ENCODE measurements around the gene WFDC1. TPM values are rescaled to one million over a fixed set of nuclear protein-coding genes. Genes with fewer than 3 reads are reported as not detected.
A peak's percentile ranks its signal among the peaks of the same experiment; 100 is the strongest.

The WFDC1 gene
- polyA plus RNA-seq, 4 donors = 1.6 to 5.4 (median 3.8) TPM

- DNase-seq (peak; percentile 53 to 54), FAIRE-seq (no peak)
- Histone ChIP-seq H3K36me3 (ENCODE audit: control insufficient read depth in 3 of 3, insufficient read depth in 2 of 3, low read depth in 1 of 3, low read length in 3 of 3) (no peaks in the 10 kb centered on the region), H3K4me3 (ENCODE audit: low read depth in 1 of 3, low read length in 3 of 3) (no peak overlapping the region), H3K27me3 (ENCODE audit: control insufficient read depth in 3 of 3, insufficient read depth in 3 of 3, low read length in 3 of 3) (peaks cover 0 to 3% (median 0%) of the 10 kb centered on the region in 3 donors), H3K27ac (ENCODE audit: low read depth in 1 of 3, low read length in 2 of 3) (no peak overlapping the region), H3K4me1 (ENCODE audit: control insufficient read depth in 3 of 3, insufficient read depth in 2 of 3, low read depth in 1 of 3, low read length in 2 of 3) (peaks cover 0 to 2% (median 0%) of the 10 kb centered on the region in 3 donors), H3K9me3 (ENCODE audit: control insufficient read depth in 2 of 2, insufficient read depth in 1 of 2, low read depth in 1 of 2, low read length in 1 of 2) (no peaks in the 10 kb centered on the region)
- 34 to 40% (median 34%) methylated on average over 11 of the region's 11 CpGs for WGBS, 3 donors
Observed at GRCh38 chr16:84308120-84308519, 13.4 kb downstream of the WFDC1 start.

GRCh38 chr16:84310642-84311041 is 16.0 kb downstream of the WFDC1 start:
- H3K27me3 ChIP-seq (ENCODE audit: control insufficient read depth in 3 of 3, insufficient read depth in 3 of 3, low read length in 3 of 3) = peaks cover 0 to 2% (median 0%) of the 10 kb centered on the region in 3 donors
- no peaks in the 10 kb centered on the region for H3K4me1 ChIP-seq (ENCODE audit: control insufficient read depth in 3 of 3, insufficient read depth in 2 of 3, low read depth in 1 of 3, low read length in 2 of 3)
- no peak for DNase-seq
- no peaks in the 10 kb centered on the region for H3K36me3 ChIP-seq (ENCODE audit: control insufficient read depth in 3 of 3, insufficient read depth in 2 of 3, low read depth in 1 of 3, low read length in 3 of 3)
- H3K9me3 ChIP-seq (ENCODE audit: control insufficient read depth in 2 of 2, insufficient read depth in 1 of 2, low read depth in 1 of 2, low read length in 1 of 2) = no peaks in the 10 kb centered on the region
- H3K4me3 ChIP-seq (ENCODE audit: low read depth in 1 of 3, low read length in 3 of 3) = no peak overlapping the region
- 90 to 93% (median 91%) methylated on average over 7 of the region's 7 CpGs for WGBS, 3 donors
- no peak for FAIRE-seq
- no peak overlapping the region for H3K27ac ChIP-seq (ENCODE audit: low read depth in 1 of 3, low read length in 2 of 3)

GRCh38 chr16:84312783-84313382 is 18.2 kb downstream of the WFDC1 start:
- H3K4me3 ChIP-seq (ENCODE audit: low read depth in 1 of 3, low read length in 3 of 3) = peak overlapping the region in 2 of 3 donors; percentile 19 to 52
- H3K36me3 ChIP-seq (ENCODE audit: control insufficient read depth in 3 of 3, insufficient read depth in 2 of 3, low read depth in 1 of 3, low read length in 3 of 3) = no peaks in the 10 kb centered on the region
- WGBS, 3 donors = 4 to 15% (median 10%) methylated on average over 42 to 55 of the region's 55 CpGs
- H3K27me3 ChIP-seq (ENCODE audit: control insufficient read depth in 3 of 3, insufficient read depth in 3 of 3, low read length in 3 of 3) = peaks cover 0 to 2% (median 0%) of the 10 kb centered on the region in 3 donors
- peaks cover 1 to 6% of the 10 kb centered on the region in 2 donors for H3K9me3 ChIP-seq (ENCODE audit: control insufficient read depth in 2 of 2, insufficient read depth in 1 of 2, low read depth in 1 of 2, low read length in 1 of 2)
- FAIRE-seq (no peak), DNase-seq (peak; percentile 67 to 84)
- H3K27ac ChIP-seq (ENCODE audit: low read depth in 1 of 3, low read length in 2 of 3) = no peak overlapping the region
- H3K4me1 ChIP-seq (ENCODE audit: control insufficient read depth in 3 of 3, insufficient read depth in 2 of 3, low read depth in 1 of 3, low read length in 2 of 3) = no peaks in the 10 kb centered on the region

- Histone ChIP-seq H3K27ac (ENCODE audit: low read depth in 1 of 3, low read length in 2 of 3) (no peak overlapping the region), H3K36me3 (ENCODE audit: control insufficient read depth in 3 of 3, insufficient read depth in 2 of 3, low read depth in 1 of 3, low read length in 3 of 3) (no peaks in the 10 kb centered on the region), H3K4me3 (ENCODE audit: low read depth in 1 of 3, low read length in 3 of 3) (no peak overlapping the region), H3K27me3 (ENCODE audit: control insufficient read depth in 3 of 3, insufficient read depth in 3 of 3, low read length in 3 of 3) (peaks cover 0 to 2% (median 0%) of the 10 kb centered on the region in 3 donors), H3K9me3 (ENCODE audit: control insufficient read depth in 2 of 2, insufficient read depth in 1 of 2, low read depth in 1 of 2, low read length in 1 of 2) (peaks cover 1 to 11% of the 10 kb centered on the region in 2 donors), H3K4me1 (ENCODE audit: control insufficient read depth in 3 of 3, insufficient read depth in 2 of 3, low read depth in 1 of 3, low read length in 2 of 3) (no peaks in the 10 kb centered on the region)
- WGBS, 3 donors = 54 to 65% (median 62%) methylated on average over 10 of the region's 10 CpGs
- no peak for DNase-seq
- no peak for FAIRE-seq
Observed at GRCh38 chr16:84313921-84314320, 19.2 kb downstream of the WFDC1 start.

GRCh38 chr16:84314373-84314772 is 19.7 kb downstream of the WFDC1 start:
- WGBS, 3 donors = 53 to 61% (median 59%) methylated on average over 6 of the region's 6 CpGs
- DNase-seq = no peak
- no peak for FAIRE-seq
- Histone ChIP-seq H3K4me1 (ENCODE audit: control insufficient read depth in 3 of 3, insufficient read depth in 2 of 3, low read depth in 1 of 3, low read length in 2 of 3) (no peaks in the 10 kb centered on the region), H3K36me3 (ENCODE audit: control insufficient read depth in 3 of 3, insufficient read depth in 2 of 3, low read depth in 1 of 3, low read length in 3 of 3) (no peaks in the 10 kb centered on the region), H3K27me3 (ENCODE audit: control insufficient read depth in 3 of 3, insufficient read depth in 3 of 3, low read length in 3 of 3) (peaks cover 0 to 2% (median 0%) of the 10 kb centered on the region in 3 donors), H3K27ac (ENCODE audit: low read depth in 1 of 3, low read length in 2 of 3) (no peak overlapping the region), H3K9me3 (ENCODE audit: control insufficient read depth in 2 of 2, insufficient read depth in 1 of 2, low read depth in 1 of 2, low read length in 1 of 2) (peaks cover 1 to 11% of the 10 kb centered on the region in 2 donors), H3K4me3 (ENCODE audit: low read depth in 1 of 3, low read length in 3 of 3) (no peak overlapping the region)

- Histone ChIP-seq H3K4me3 (ENCODE audit: low read depth in 1 of 3, low read length in 3 of 3) (no peak overlapping the region), H3K27me3 (ENCODE audit: control insufficient read depth in 3 of 3, insufficient read depth in 3 of 3, low read length in 3 of 3) (peaks cover 0 to 2% (median 0%) of the 10 kb centered on the region in 3 donors), H3K36me3 (ENCODE audit: control insufficient read depth in 3 of 3, insufficient read depth in 2 of 3, low read depth in 1 of 3, low read length in 3 of 3) (no peaks in the 10 kb centered on the region), H3K9me3 (ENCODE audit: control insufficient read depth in 2 of 2, insufficient read depth in 1 of 2, low read depth in 1 of 2, low read length in 1 of 2) (peaks cover 1 to 11% of the 10 kb centered on the region in 2 donors), H3K4me1 (ENCODE audit: control insufficient read depth in 3 of 3, insufficient read depth in 2 of 3, low read depth in 1 of 3, low read length in 2 of 3) (no peaks in the 10 kb centered on the region), H3K27ac (ENCODE audit: low read depth in 1 of 3, low read length in 2 of 3) (no peak overlapping the region)
- DNase-seq (no peak), FAIRE-seq (no peak)
- WGBS, 3 donors = 77 to 81% (median 81%) methylated on average over 4 of the region's 4 CpGs
Observed at GRCh38 chr16:84314814-84315213, 20.1 kb downstream of the WFDC1 start.

- H3K36me3 ChIP-seq (ENCODE audit: control insufficient read depth in 3 of 3, insufficient read depth in 2 of 3, low read depth in 1 of 3, low read length in 3 of 3) = no peaks in the 10 kb centered on the region
- WGBS, 3 donors = 69 to 78% (median 74%) methylated on average over 5 of the region's 5 CpGs
- FAIRE-seq = no peak
- peaks cover 1 to 11% of the 10 kb centered on the region in 2 donors for H3K9me3 ChIP-seq (ENCODE audit: control insufficient read depth in 2 of 2, insufficient read depth in 1 of 2, low read depth in 1 of 2, low read length in 1 of 2)
- no peak overlapping the region for H3K27ac ChIP-seq (ENCODE audit: low read depth in 1 of 3, low read length in 2 of 3)
- H3K4me3 ChIP-seq (ENCODE audit: low read depth in 1 of 3, low read length in 3 of 3) = no peak overlapping the region
- H3K4me1 ChIP-seq (ENCODE audit: control insufficient read depth in 3 of 3, insufficient read depth in 2 of 3, low read depth in 1 of 3, low read length in 2 of 3) = no peaks in the 10 kb centered on the region
- H3K27me3 ChIP-seq (ENCODE audit: control insufficient read depth in 3 of 3, insufficient read depth in 3 of 3, low read length in 3 of 3) = peaks cover 0 to 2% (median 0%) of the 10 kb centered on the region in 3 donors
- DNase-seq = no peak
Observed at GRCh38 chr16:84315422-84315821, 20.7 kb downstream of the WFDC1 start.

GRCh38 chr16:84318091-84318975 is 23.7 kb downstream of the WFDC1 start:
- DNase-seq (no peak), FAIRE-seq (no peak)
- Histone ChIP-seq H3K27ac (ENCODE audit: low read depth in 1 of 3, low read length in 2 of 3) (no peak overlapping the region), H3K27me3 (ENCODE audit: control insufficient read depth in 3 of 3, insufficient read depth in 3 of 3, low read length in 3 of 3) (peaks cover 0 to under 1% (median 0%) of the 10 kb centered on the region in 3 donors), H3K4me3 (ENCODE audit: low read depth in 1 of 3, low read length in 3 of 3) (no peak overlapping the region), H3K9me3 (ENCODE audit: control insufficient read depth in 2 of 2, insufficient read depth in 1 of 2, low read depth in 1 of 2, low read length in 1 of 2) (peaks cover 1 to 11% of the 10 kb centered on the region in 2 donors), H3K36me3 (ENCODE audit: control insufficient read depth in 3 of 3, insufficient read depth in 2 of 3, low read depth in 1 of 3, low read length in 3 of 3) (no peaks in the 10 kb centered on the region), H3K4me1 (ENCODE audit: control insufficient read depth in 3 of 3, insufficient read depth in 2 of 3, low read depth in 1 of 3, low read length in 2 of 3) (no peaks in the 10 kb centered on the region)
- WGBS, 3 donors = 83 to 84% (median 84%) methylated on average over 18 to 19 of the region's 19 CpGs
